A549 (cell line): ENCODE results near the gene KAT6B. TPM values are rescaled to one million over a fixed set of nuclear protein-coding genes. Genes with fewer than 3 reads are reported as not detected.
"Not testable (repeated sequence)": the region's sequence is repeated elsewhere in the genome, so short reads cannot be mapped to it uniquely, and the experiment has no call there.

Experiments used
- ATAC-seq, 2 experiments: fragments of 200-7000 bp in 1 of 2; fragments of >200 bp in 1 of 2; cut with Nextera tagmentation in 1 of 2; cut with Tn5 transposase in 1 of 2; 3 replicates each; pipeline versions ENCODE4 v1.8.0 to v1.9.1; 2018 to 2020; ENCODE audit warnings: mild to moderate bottlenecking in 1 of 2, moderate library complexity in 1 of 2
- CTCF ChIA-PET: fragments of 300-600 bp; sonication (Branson Sonifier 250); formaldehyde crosslinking; extraction: SDS; loops from one replicate; lab custom pipeline; 2021; ENCODE audit warnings: antibody characterized with exemption, inconsistent platforms; lab: Yijun Ruan, JAX
- POLR2A ChIA-PET: fragments of 350-600 bp; formaldehyde crosslinking; extraction: SDS; loops from one replicate; lab custom pipeline; 2021; ENCODE audit warnings: antibody characterized with exemption, inconsistent platforms; lab: Yijun Ruan, JAX
- DNase-seq, 2 experiments: peaks; one replicate each; pipeline versions ENCODE4 v3.0.0 to v3.0.0-alpha.2; 2011 to 2016; ENCODE audit warnings: low read depth in 1 of 2, low spot score in 1 of 2
- FAIRE-seq: peaks from 2 replicates; lab custom pipeline; 2011; peaks lifted over from hg19 to GRCh38; lab: Jason Lieb, UNC
- H3K27ac ChIP-seq, 2 experiments: fragments of >200 bp; sonication (Bioruptor Twin); formaldehyde crosslinking; 3 replicates each; pipeline ENCODE4 v1.5.1; 2016 to 2017
- H3K4me1 ChIP-seq: fragments of >200 bp; sonication (Bioruptor Twin); formaldehyde crosslinking; 3 replicates; pipeline ENCODE4 v1.6.1; 2016
- H3K4me2 ChIP-seq: fragments of >200 bp; sonication (Bioruptor Twin); formaldehyde crosslinking; 3 replicates; pipeline ENCODE4 v1.6.1; 2016
- H3K4me3 ChIP-seq: fragments of >200 bp; sonication (Bioruptor Twin); formaldehyde crosslinking; 3 replicates; pipeline ENCODE4 v1.5.1; 2016
- H3K9me3 ChIP-seq: fragments of >200 bp; sonication (Bioruptor Twin); formaldehyde crosslinking; 3 replicates; pipeline ENCODE4 v1.6.1; 2016
- ATOH8 ChIP-seq: fragments of 250-450 bp; sonication (Bioruptor Pico); IDR thresholded peaks from 2 replicates; pipeline ENCODE4 v1.5.0; 2020; ENCODE audit warnings: low read depth, mild to moderate bottlenecking, moderate library complexity
- CBX2 ChIP-seq: fragments of 200-600 bp; sonication (generic); IDR thresholded peaks from 2 replicates; pipeline ENCODE4 v1.6.1; 2016; ENCODE audit warnings: low read depth, mild to moderate bottlenecking, borderline replicate concordance
- CBX8 ChIP-seq: fragments of 200-600 bp; sonication (generic); IDR thresholded peaks from 2 replicates; pipeline ENCODE4 v1.6.1; 2016
- CEBPB ChIP-seq, 2 experiments: fragments of >200 bp in 1 of 2; sonication (Bioruptor Twin) in 1 of 2; formaldehyde crosslinking in 1 of 2; IDR thresholded peaks; 2 replicates each; pipeline ENCODE4 v1.6.1; 2012 to 2016
- EHF ChIP-seq: fragments of 250-450 bp; sonication (Bioruptor Pico); IDR thresholded peaks from 2 replicates; pipeline ENCODE4 v1.5.0; 2020; ENCODE audit warnings: mild to moderate bottlenecking
- ELK1 ChIP-seq: fragments of 150-350 bp; IDR thresholded peaks from 2 replicates; pipeline ENCODE4 v1.6.1; 2014; ENCODE audit warnings: low read depth, mild to moderate bottlenecking, low read length
- EP300 ChIP-seq, 2 experiments: fragments of >200 bp; sonication (Bioruptor Twin); formaldehyde crosslinking; IDR thresholded peaks; 2 replicates in 1 of 2; 3 replicates in 1 of 2; pipeline ENCODE4 v1.6.1; 2016 to 2017
- FOSB ChIP-seq: fragments of 250-450 bp; sonication (Bioruptor Pico); IDR thresholded peaks from 2 replicates; pipeline ENCODE4 v1.5.0; 2020; ENCODE audit warnings: mild to moderate bottlenecking, moderate library complexity
- FOSL2 ChIP-seq, 2 experiments: fragments of 450-650 bp in 1 of 2; fragments of >200 bp in 1 of 2; sonication (Bioruptor Twin) in 1 of 2; formaldehyde crosslinking; IDR thresholded peaks; 2 replicates each; pipeline versions ENCODE4 v1.5.0 to v1.6.1; 2016 to 2020; ENCODE audit warnings: mild to moderate bottlenecking in 1 of 2, moderate library complexity in 1 of 2
- GATA3 ChIP-seq: IDR thresholded peaks from 2 replicates; pipeline ENCODE4 v1.6.1; 2012; ENCODE audit warnings: borderline replicate concordance
- HDAC2 ChIP-seq: fragments of 200-600 bp; sonication (generic); IDR thresholded peaks from 2 replicates; pipeline ENCODE4 v1.6.1; 2016
- HOXB13 ChIP-seq: fragments of 250-450 bp; sonication (Bioruptor Pico); IDR thresholded peaks from 2 replicates; pipeline ENCODE4 v1.5.0; 2020; ENCODE audit warnings: low read depth, mild to moderate bottlenecking, moderate library complexity
- KDM5A ChIP-seq: fragments of 200-600 bp; sonication (generic); IDR thresholded peaks from 2 replicates; pipeline ENCODE4 v1.6.1; 2016; ENCODE audit warnings: antibody characterized with exemption, mild to moderate bottlenecking
- MAZ ChIP-seq: fragments of 150-350 bp; IDR thresholded peaks from 2 replicates; pipeline ENCODE4 v1.6.1; 2014; ENCODE audit warnings: antibody characterized with exemption, low read depth, low read length, borderline replicate concordance
- MYC ChIP-seq: IDR thresholded peaks from 2 replicates; pipeline ENCODE4 v1.6.1; 2012; ENCODE audit warnings: mild to moderate bottlenecking, inconsistent platforms, low read length, improper control_type of control experiment, borderline replicate concordance
- NR3C1 ChIP-seq: fragments of >200 bp; sonication (Bioruptor Twin); formaldehyde crosslinking; IDR thresholded peaks from 3 replicates; pipeline ENCODE4 v1.6.1; 2017
- POLR2AphosphoS2 ChIP-seq: conservative IDR thresholded peaks from 2 replicates; pipeline ENCODE4 v1.6.1; 2012; ENCODE audit warnings: low read length, improper control_type of control experiment, inconsistent platforms
- RAD21 ChIP-seq, 2 experiments: fragments of >200 bp in 1 of 2; sonication (Bioruptor Twin) in 1 of 2; formaldehyde crosslinking in 1 of 2; IDR thresholded peaks in 1 of 2; conservative IDR thresholded peaks in 1 of 2; 2 replicates in 1 of 2; 3 replicates in 1 of 2; pipeline ENCODE4 v1.6.1; 2012 to 2018; ENCODE audit warnings: inconsistent platforms in 1 of 2
- RCOR1 ChIP-seq: fragments of 150-350 bp; IDR thresholded peaks from 2 replicates; pipeline ENCODE4 v1.6.1; 2014; ENCODE audit warnings: antibody characterized with exemption, low read length, low read depth
- REST ChIP-seq: fragments of 200-600 bp; sonication (generic); IDR thresholded peaks from 2 replicates; pipeline ENCODE4 v1.6.1; 2016; ENCODE audit warnings: antibody characterized with exemption, mild to moderate bottlenecking, moderate library complexity
- ZFP36 ChIP-seq: fragments of 450-650 bp; IDR thresholded peaks from 2 replicates; pipeline ENCODE4 v1.6.1; 2014; ENCODE audit warnings: borderline replicate concordance; ENCODE audit not compliant: partially characterized antibody
- ZSCAN20 ChIP-seq: fragments of 250-450 bp; sonication (Bioruptor Pico); IDR thresholded peaks from 2 replicates; pipeline ENCODE4 v1.8.0; 2022; ENCODE audit warnings: mild to moderate bottlenecking, moderate library complexity
- WGBS: methylation state at CpG from one replicate; pipeline ENCODE4 v1.1.6; 2017; ENCODE audit errors: missing lambda C conversion rate; 5-methylcytosine and 5-hydroxymethylcytosine counted together
- polyA plus RNA-seq, 4 experiments: library from polyadenylated mRNA; depleted of rRNA in 3 of 4; stranded (reverse); fragments of >200 nt; fragmentation: RNase III in 1 of 4; extraction: RNeasy Plus Mini Kit Qiagen cat#74134 plus additional on column Dnase treatment in 1 of 4; gene quantifications; 2 replicates in 3 of 4; 3 replicates in 1 of 4; pipeline ENCODE4 v1.2.3, GENCODE V29; 2011 to 2017

KAT6B gene
- polyA plus RNA-seq, 2 of the 4 experiments (the other 2 are of a cell fraction), result 5.6 to 5.7 TPM

GRCh38 chr10:75051308-75051707 lies 224.9 kb downstream of the KAT6B start:
- Histone ChIP-seq H3K4me1 (peaks cover 12% of the 10 kb centered on the region; the same call in 2 of the 3 replicates), H3K4me2 (no peak overlapping the region), H3K27ac (no peak overlapping the region), H3K4me3 (no peak overlapping the region), H3K9me3 (no peaks in the 10 kb centered on the region)
- ChIA-PET CTCF (interaction anchor here (0.7 to 1.6 kb wide), 3 partner anchors 9 to 807 kb away, joined by 3 to 5 read pairs (median 4); no protein-coding TSS in a partner anchor), POLR2A (interaction anchor here (0.6 kb wide), 1 partner anchor 183 kb away, joined by 3 read pairs; no protein-coding TSS in a partner anchor)
- no peak for TF ChIP-seq ELK1
- no peak for TF ChIP-seq EP300 (IDR thresholded peaks at IDR 0.05)
- no peak for TF ChIP-seq REST
- no peak for TF ChIP-seq GATA3
- no peak for TF ChIP-seq RCOR1
- TF ChIP-seq EHF, result no peak
- TF ChIP-seq FOSB (CRISPR knock-in tag), result no peak
- no peak for TF ChIP-seq MAZ
- TF ChIP-seq HDAC2, result no peak
- FAIRE-seq, result no peak
- 95% methylated on average over 5 of the region's 5 CpGs for WGBS
- ATAC-seq, result no peak
- no peak for DNase-seq

GRCh38 chr10:75055896-75056406 lies 229.6 kb downstream of the KAT6B start:
- H3K4me1 ChIP-seq; H3K27ac ChIP-seq; POLR2A ChIA-PET; CTCF ChIA-PET; DNase-seq; ATAC-seq; H3K4me3 ChIP-seq; FAIRE-seq; H3K4me2 ChIP-seq; TF ChIP-seq FOSL2 (IDR thresholded peaks at IDR 0.05): not testable (repeated sequence)
- 56% methylated on average over 2 of the region's 2 CpGs for WGBS
- peaks cover 11% of the 10 kb centered on the region; the same call in 2 of the 3 replicates for H3K9me3 ChIP-seq
- TF ChIP-seq FOSL2 (CRISPR knock-in tag; IDR thresholded peaks at IDR 0.05), result peak; percentile 51; the same call in 1 of the 2 replicates

- POLR2A ChIA-PET, result no interaction called here
- TF ChIP-seq KDM5A, result no peak
- no peak for TF ChIP-seq GATA3
- TF ChIP-seq RAD21 (conservative IDR thresholded peaks at IDR 0.05 in 1 of 2, IDR thresholded peaks at IDR 0.05 in 1 of 2), result no peak
- no peak for TF ChIP-seq NR3C1
- no peak for TF ChIP-seq ATOH8
- no peak for TF ChIP-seq ZSCAN20 (CRISPR knock-in tag)
- no peak for TF ChIP-seq MYC
- no peak for TF ChIP-seq ELK1
- no peak for TF ChIP-seq CEBPB (IDR thresholded peaks at IDR 0.05)
- no peak for TF ChIP-seq ZFP36
- TF ChIP-seq POLR2AphosphoS2, result no peak
- no peak for TF ChIP-seq CBX2
- TF ChIP-seq CBX8, result no peak
- TF ChIP-seq HOXB13 (CRISPR knock-in tag), result no peak
- TF ChIP-seq REST, result no peak
- ATAC-seq, result no peak
- Histone ChIP-seq H3K4me2 (no peak overlapping the region), H3K4me1 (peaks cover 5% of the 10 kb centered on the region; the same call in 1 of the 3 replicates), H3K27ac (no peak overlapping the region), H3K4me3 (no peak overlapping the region), H3K9me3 (peaks cover 11% of the 10 kb centered on the region; the same call in 2 of the 3 replicates)
- no peak for DNase-seq
- FAIRE-seq, result no peak
- CTCF ChIA-PET, result no interaction called here
- WGBS, result 71% methylated on average over 4 of the region's 4 CpGs
These were observed 231.3 kb downstream of the KAT6B start for GRCh38 chr10:75057680-75058079.
